GM19193 (cell line): Measurements from ENCODE around the gene RNF157.

Source experiments
- POLR2A ChIP-seq: IDR thresholded peaks from 4 replicates; pipeline ENCODE4 v1.6.1; 2011; ENCODE audit not compliant: insufficient read depth, insufficient read length; ENCODE audit errors: extremely low read depth

RNF157 gene

GRCh38 chr17:76273445-76274111, 33.3 kb upstream of the RNF157 start:
- TF ChIP-seq POLR2A: peak; percentile 4

DNA sequence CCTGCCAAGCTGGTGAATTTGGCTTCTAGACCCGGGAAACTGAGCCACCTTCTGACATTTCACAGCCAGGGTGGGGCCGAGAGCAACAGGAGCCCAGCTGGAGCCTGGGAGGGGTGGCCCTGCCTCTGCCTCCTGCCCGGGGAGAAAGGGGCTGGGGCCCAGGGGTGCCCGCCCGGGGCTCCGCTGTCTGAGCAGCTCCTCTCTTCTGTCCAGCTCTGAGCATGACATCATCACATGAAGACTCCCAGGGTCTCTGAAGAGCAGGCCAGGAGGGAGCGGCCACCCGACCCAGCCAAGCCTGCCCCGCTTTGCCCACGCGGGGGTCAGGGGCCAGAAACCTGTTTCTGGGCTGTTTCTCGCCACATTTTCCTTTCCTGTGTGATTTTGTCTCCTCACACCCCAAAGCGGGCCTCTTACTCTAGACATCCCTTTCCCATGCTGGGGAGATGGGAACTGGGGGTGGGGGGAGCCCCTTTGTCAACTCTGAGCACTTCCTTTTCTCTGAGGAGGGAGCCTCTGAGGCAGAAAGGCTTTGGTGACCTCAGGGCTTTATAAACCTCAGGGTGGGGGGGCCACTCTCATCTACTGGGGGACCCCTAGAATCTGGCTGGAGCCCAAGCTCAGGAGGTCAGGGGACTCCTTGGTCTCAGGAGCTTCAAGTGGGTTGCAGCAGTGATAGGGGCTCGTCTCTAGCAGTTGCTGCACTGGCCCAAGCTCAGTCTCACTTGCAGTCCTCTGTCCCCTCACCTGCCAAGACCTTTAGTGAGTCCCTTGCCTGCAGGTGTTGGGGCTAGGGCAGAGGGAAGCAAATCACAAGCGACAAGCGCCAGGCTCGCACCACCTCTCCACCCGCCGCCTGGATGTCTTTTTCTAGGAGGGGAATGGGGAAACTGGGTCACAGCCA, 32.5 kb upstream of the RNF157 start:
- no peak for TF ChIP-seq POLR2A

GRCh38 chr17:76271669-76272540, 31.6 kb upstream of the RNF157 start:
- TF ChIP-seq POLR2A: peak; percentile 95

GRCh38 chr17:76270770-76271668, 30.7 kb upstream of the RNF157 start:
- TF ChIP-seq POLR2A: peak; percentile 69

- no peak for TF ChIP-seq POLR2A
Measured at GRCh38 chr17:76270127-76270592, 29.9 kb upstream of the RNF157 start.

- peak; percentile 65 for TF ChIP-seq POLR2A
Measured at GRCh38 chr17:76268991-76269981, 29.0 kb upstream of the RNF157 start.

- TF ChIP-seq POLR2A: peak; percentile 86
Measured at GRCh38 chr17:76268015-76268749, 27.9 kb upstream of the RNF157 start.

DNA sequence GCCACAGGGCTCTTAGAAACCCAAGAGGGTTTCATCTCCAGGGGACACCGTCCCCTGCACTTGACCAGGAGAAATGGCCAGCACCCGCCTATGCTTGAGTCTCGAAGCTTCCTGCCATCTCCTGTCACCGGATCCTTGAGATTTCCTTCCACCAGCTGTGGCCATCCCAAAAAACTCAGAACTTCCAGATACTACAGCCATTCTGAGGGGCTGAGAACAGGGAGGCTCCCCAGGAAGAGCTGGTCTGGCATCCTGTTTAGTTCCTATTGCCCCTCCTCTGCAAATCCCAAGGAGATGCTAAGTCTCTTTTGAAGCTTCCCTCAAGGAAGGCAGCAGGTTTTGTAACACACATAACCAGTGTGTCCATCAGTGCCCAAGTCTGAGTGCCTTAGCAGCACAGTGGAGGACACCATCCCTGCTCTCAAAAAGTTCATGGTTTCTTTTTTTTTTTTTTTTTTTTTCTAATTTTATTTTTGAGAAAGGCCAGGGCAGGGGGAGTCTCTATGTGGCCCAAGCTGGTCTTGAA, 26.8 kb upstream of the RNF157 start:
- TF ChIP-seq POLR2A: peak; percentile 31

GRCh38 chr17:76266244-76266938, 26.1 kb upstream of the RNF157 start:
- peak; percentile 36 for TF ChIP-seq POLR2A

- peak; percentile 6 for TF ChIP-seq POLR2A
Measured at GRCh38 chr17:76265624-76266243, 25.4 kb upstream of the RNF157 start.

- peak; percentile 90 for TF ChIP-seq POLR2A
Measured at GRCh38 chr17:76264755-76265623, 24.7 kb upstream of the RNF157 start, which contains the start of gene UBALD2. UBALD2 (plus strand) TSS chr17:76265348; CDS start chr17:76265506, 158 bp downstream.
